Body of pancreas (tissue), 4 donors: ENCODE measurements around the gene TAF6L. TPM values are rescaled to one million over a fixed set of nuclear protein-coding genes. Genes with fewer than 3 reads are reported as not detected.

Experiments
- ATAC-seq: fragments of 150-250 bp; one replicate; pipeline ENCODE4 v1.9.1; 2016
- DNase-seq, 4 donors: peaks; one replicate each; pipeline ENCODE4 v3.0.0-alpha.2; 2019
- H3K27ac ChIP-seq, 4 donors: fragments of 200-600 bp; sonication (generic); 1 replicate in 3 of 4; 2 replicates in 1 of 4; pipeline versions ENCODE4 v1.5.1 to v1.6.1; 2016 to 2019; ENCODE audit warnings: mild to moderate bottlenecking in 1 of 4, mixed read lengths in 1 of 4, moderate library complexity in 1 of 4
- H3K27me3 ChIP-seq, 2 donors: fragments of 200-600 bp; sonication (generic); one replicate each; pipeline ENCODE4 v1.6.0; 2016; ENCODE audit warnings: mild to moderate bottlenecking in 1 of 2
- H3K36me3 ChIP-seq, 2 donors: fragments of 200-600 bp; sonication (generic); replicated peaks in 1 of 2; 2 replicates each; pipeline ENCODE4 v1.5.1; 2016; ENCODE audit warnings: low read depth in 2 of 2; ENCODE audit not compliant: insufficient read depth in 1 of 2
- H3K4me1 ChIP-seq: fragments of 200-600 bp; sonication (generic); one replicate; pipeline ENCODE4 v1.6.0; 2016
- H3K4me3 ChIP-seq, 2 donors: fragments of 200-600 bp; sonication (generic); 1 replicate in 1 of 2; 2 replicates in 1 of 2; pipeline ENCODE4 v1.5.1; 2016 to 2019
- H3K9me3 ChIP-seq, 3 donors: fragments of 200-600 bp; sonication (generic); 1 replicate in 2 of 3; 2 replicates in 1 of 3; pipeline ENCODE4 v1.5.1; 2016
- POLR2A ChIP-seq, 3 donors: fragments of 450-650 bp; IDR thresholded peaks; one replicate each; pipeline ENCODE4 v1.6.1; 2016; ENCODE audit warnings: antibody characterized with exemption in 3 of 3, mild to moderate bottlenecking in 2 of 3
- WGBS, 2 donors: methylation state at CpG; one replicate each; pipeline ENCODE4 v1.1.5; 2017; 5-methylcytosine and 5-hydroxymethylcytosine counted together
- intact Hi-C: fragments of 100-400 bp; cut with DNase I; formaldehyde crosslinking; loops from one replicate; pipeline ENCODE4 v1.15.1; 2023
- total RNA-seq, 2 donors: library from RNA; depleted of rRNA; stranded (reverse); fragments of >200 nt; gene quantifications; one replicate each; pipeline ENCODE4 v1.1.0, GENCODE V29; 2016
- TF ChIP-seq, protein P1 (sequence below), 7 experiments: fragments of 450-650 bp in 4 of 7; fragments of 200-600 bp in 3 of 7; sonication (generic) in 3 of 7; IDR thresholded peaks; one replicate each; pipeline ENCODE4 v1.5.1; 2016 to 2019; ENCODE audit warnings: antibody characterized with exemption in 7 of 7

TAF6L gene
- total RNA-seq, 2 donors from 2014 or later: 23.9 to 39.9 TPM

- H3K27me3 ChIP-seq: no peaks in the 10 kb centered on the region
- TF ChIP-seq POLR2A (IDR thresholded peaks at IDR 0.05): no peak
- TF ChIP-seq, protein P1, sequence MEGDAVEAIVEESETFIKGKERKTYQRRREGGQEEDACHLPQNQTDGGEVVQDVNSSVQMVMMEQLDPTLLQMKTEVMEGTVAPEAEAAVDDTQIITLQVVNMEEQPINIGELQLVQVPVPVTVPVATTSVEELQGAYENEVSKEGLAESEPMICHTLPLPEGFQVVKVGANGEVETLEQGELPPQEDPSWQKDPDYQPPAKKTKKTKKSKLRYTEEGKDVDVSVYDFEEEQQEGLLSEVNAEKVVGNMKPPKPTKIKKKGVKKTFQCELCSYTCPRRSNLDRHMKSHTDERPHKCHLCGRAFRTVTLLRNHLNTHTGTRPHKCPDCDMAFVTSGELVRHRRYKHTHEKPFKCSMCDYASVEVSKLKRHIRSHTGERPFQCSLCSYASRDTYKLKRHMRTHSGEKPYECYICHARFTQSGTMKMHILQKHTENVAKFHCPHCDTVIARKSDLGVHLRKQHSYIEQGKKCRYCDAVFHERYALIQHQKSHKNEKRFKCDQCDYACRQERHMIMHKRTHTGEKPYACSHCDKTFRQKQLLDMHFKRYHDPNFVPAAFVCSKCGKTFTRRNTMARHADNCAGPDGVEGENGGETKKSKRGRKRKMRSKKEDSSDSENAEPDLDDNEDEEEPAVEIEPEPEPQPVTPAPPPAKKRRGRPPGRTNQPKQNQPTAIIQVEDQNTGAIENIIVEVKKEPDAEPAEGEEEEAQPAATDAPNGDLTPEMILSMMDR (IDR thresholded peaks at IDR 0.05): no peak
- intact Hi-C loops: no loop called here
- peak overlapping the region; percentile 48 to 86 (median 72) for H3K27ac ChIP-seq
- ATAC-seq (no peak), DNase-seq (peak in 1 of 4 donors; percentile 24)
- WGBS, 2 donors: 21 to 22% methylated on average over 10 to 11 of the region's 11 CpGs
- peaks cover 41% of the 10 kb centered on the region for H3K4me1 ChIP-seq
- no peaks in the 10 kb centered on the region for H3K9me3 ChIP-seq
- peaks cover 6 to 26% of the 10 kb centered on the region in 2 donors for H3K36me3 ChIP-seq
- H3K4me3 ChIP-seq: no peak overlapping the region
Measured at GRCh38 chr11:62792202-62792575, 21.0 kb downstream of the TAF6L start.

DNA sequence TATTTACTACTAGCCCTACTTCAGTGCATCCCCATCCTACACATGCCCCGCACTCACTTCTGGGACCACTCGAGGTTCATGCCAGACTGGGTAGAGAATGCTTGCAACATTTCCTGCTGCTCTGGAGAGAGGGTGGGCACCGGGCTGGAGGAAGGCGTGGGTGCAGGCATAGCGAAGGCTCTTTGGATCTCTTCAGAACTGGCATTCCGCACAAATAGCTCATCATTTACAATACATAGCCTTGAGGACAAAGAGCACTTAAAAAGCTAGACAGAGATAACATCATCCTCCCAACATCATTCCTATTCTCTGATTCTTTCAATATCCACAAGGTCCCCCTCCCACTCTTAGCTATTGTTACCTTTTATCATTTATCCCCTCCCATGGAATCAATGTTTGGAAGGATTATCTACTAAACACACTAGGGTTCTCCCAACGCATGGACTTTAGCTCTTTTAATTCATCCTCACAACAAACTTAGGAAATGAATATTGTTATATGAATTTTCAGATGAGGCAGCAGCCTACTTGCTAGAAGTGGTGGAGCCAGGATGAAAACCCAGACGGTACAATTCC lies 23.1 kb downstream of the TAF6L start:
- no peak overlapping the region for H3K27ac ChIP-seq
- peaks cover 25% of the 10 kb centered on the region for H3K4me1 ChIP-seq
- H3K9me3 ChIP-seq: no peaks in the 10 kb centered on the region
- DNase-seq: no peak
- peaks cover 6 to 34% of the 10 kb centered on the region in 2 donors for H3K36me3 ChIP-seq
- no peak overlapping the region for H3K4me3 ChIP-seq
- WGBS, 2 donors: 86 to 89% methylated on average over 8 of the region's 8 CpGs
- intact Hi-C loops: no loop called here
- ATAC-seq: no peak
- TF ChIP-seq, protein P1 (IDR thresholded peaks at IDR 0.05): no peak
- TF ChIP-seq POLR2A (IDR thresholded peaks at IDR 0.05): no peak
- H3K27me3 ChIP-seq: no peaks in the 10 kb centered on the region

DNA sequence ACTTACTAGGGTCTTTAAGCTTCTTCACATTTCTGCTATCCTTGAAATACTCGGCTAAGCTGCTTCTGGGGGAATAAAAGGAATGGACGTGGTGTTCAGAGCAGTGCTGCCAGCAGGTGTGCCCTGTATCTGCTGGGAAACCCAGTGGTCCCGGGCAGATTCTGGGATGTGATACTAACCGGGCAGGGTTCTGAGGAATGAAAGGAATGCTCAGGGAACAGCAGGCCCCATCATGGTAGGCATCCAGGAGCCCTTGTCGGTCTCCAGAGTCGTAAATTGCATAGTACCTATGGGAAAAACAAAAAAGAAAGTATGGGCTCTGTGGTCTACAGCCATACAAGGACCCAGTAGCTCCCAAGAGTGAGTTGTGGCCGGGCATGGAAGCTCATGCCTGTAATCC lies 25.1 kb downstream of the TAF6L start:
- peaks cover 8% of the 10 kb centered on the region for H3K4me1 ChIP-seq
- DNase-seq: no peak
- H3K36me3 ChIP-seq: peaks cover 11 to 50% of the 10 kb centered on the region in 2 donors
- 82 to 92% methylated on average over 7 of the region's 7 CpGs for WGBS, 2 donors
- intact Hi-C loops: no loop called here
- no peak overlapping the region for H3K4me3 ChIP-seq
- TF ChIP-seq POLR2A (IDR thresholded peaks at IDR 0.05): no peak
- TF ChIP-seq, protein P1 (IDR thresholded peaks at IDR 0.05): no peak
- H3K27me3 ChIP-seq: no peaks in the 10 kb centered on the region
- no peak overlapping the region for H3K27ac ChIP-seq
- ATAC-seq: no peak
- H3K9me3 ChIP-seq: no peaks in the 10 kb centered on the region

- no peaks in the 10 kb centered on the region for H3K27me3 ChIP-seq
- H3K4me1 ChIP-seq: peaks cover 12% of the 10 kb centered on the region
- intact Hi-C loops: no loop called here
- WGBS, 2 donors: 88 to 91% methylated on average over 8 to 10 of the region's 10 CpGs
- peaks cover 6 to 50% of the 10 kb centered on the region in 2 donors for H3K36me3 ChIP-seq
- ATAC-seq (no peak), DNase-seq (no peak)
- TF ChIP-seq POLR2A (IDR thresholded peaks at IDR 0.05): no peak
- TF ChIP-seq, protein P1 (IDR thresholded peaks at IDR 0.05): no peak
- H3K27ac ChIP-seq: no peak overlapping the region
- no peaks in the 10 kb centered on the region for H3K9me3 ChIP-seq
- no peak overlapping the region for H3K4me3 ChIP-seq
Measured at GRCh38 chr11:62799486-62799885, 28.3 kb downstream of the TAF6L start.

DNA sequence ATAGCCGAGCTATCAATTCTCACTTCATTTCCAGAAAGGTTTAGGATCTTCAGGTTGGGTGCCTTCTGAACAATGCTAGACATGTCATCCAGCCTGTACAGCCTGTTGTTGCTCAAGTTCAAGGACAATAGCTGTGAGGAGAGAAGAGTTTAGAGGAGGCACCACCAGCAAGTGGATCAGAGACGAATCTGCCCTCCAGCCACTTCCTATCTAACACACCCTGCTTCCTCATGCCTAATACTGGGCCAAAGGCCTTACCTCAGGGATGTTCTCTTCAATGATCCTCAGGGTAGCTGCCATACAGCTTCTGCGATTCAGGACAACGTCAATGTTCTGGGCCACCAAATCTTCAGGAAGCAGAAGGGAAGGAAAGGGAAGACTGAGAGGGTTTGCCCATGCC lies 29.9 kb downstream of the TAF6L start:
- DNase-seq (no peak), ATAC-seq (no peak)
- Histone ChIP-seq H3K27ac (no peak overlapping the region), H3K36me3 (peaks cover 6 to 36% of the 10 kb centered on the region in 2 donors), H3K27me3 (no peaks in the 10 kb centered on the region), H3K9me3 (no peaks in the 10 kb centered on the region), H3K4me3 (no peak overlapping the region), H3K4me1 (peaks cover 18% of the 10 kb centered on the region)
- intact Hi-C loops: no loop called here
- WGBS, 2 donors: 74 to 84% methylated on average over 4 of the region's 4 CpGs
- TF ChIP-seq, protein P1 (IDR thresholded peaks at IDR 0.05): no peak
- TF ChIP-seq POLR2A (IDR thresholded peaks at IDR 0.05): no peak
